ENCODE data around the gene CDON.

CDON gene

GRCh38 chr11:126106594-126107328, 44.1 kb upstream of the CDON start:
- Histone ChIP-seq H2AFZ (ENCODE audit: low read length) (no peak overlapping the region), H3K27ac (ENCODE audit: low read depth, low read length, poor library complexity, severe bottlenecking) (no peak overlapping the region), H3K4me3 (ENCODE audit: low read depth, low read length, poor library complexity, severe bottlenecking) (no peak overlapping the region), H3K4me1 (ENCODE audit: insufficient read depth, low read length, severe bottlenecking) (no peaks in the 10 kb centered on the region), H3K9ac (ENCODE audit: low read length) (no peak overlapping the region), H3K4me2 (ENCODE audit: low read length) (no peak overlapping the region), H4K20me1 (ENCODE audit: insufficient read depth, low read length) (no peaks in the 10 kb centered on the region), H3K27me3 (ENCODE audit: insufficient read depth, low read length) (no peaks in the 10 kb centered on the region), H3K79me2 (ENCODE audit: insufficient read depth, low read length) (no peaks in the 10 kb centered on the region), H3K9me3 (ENCODE audit: low read length) (no peaks in the 10 kb centered on the region), H3K9me2 (ENCODE audit: low read depth, low read length) (no peaks in the 10 kb centered on the region), H3F3A (ENCODE audit: insufficient read depth, low read length) (no peaks in the 10 kb centered on the region), H3K36me3 (ENCODE audit: insufficient read depth, low read length) (no peaks in the 10 kb centered on the region)
- TF ChIP-seq EZH2 (IDR thresholded peaks at IDR 0.05; ENCODE audit: borderline replicate concordance, low read length) (no peak), CTCF (IDR thresholded peaks at IDR 0.05; ENCODE audit: low read length) (no peak)

GRCh38 chr11:126105748-126106080, 43.0 kb upstream of the CDON start:
- Histone ChIP-seq H3K9ac (ENCODE audit: low read length) (no peak overlapping the region), H3K79me2 (ENCODE audit: insufficient read depth, low read length) (no peaks in the 10 kb centered on the region), H3K9me2 (ENCODE audit: low read depth, low read length) (no peaks in the 10 kb centered on the region), H3K4me1 (ENCODE audit: insufficient read depth, low read length, severe bottlenecking) (no peaks in the 10 kb centered on the region), H2AFZ (ENCODE audit: low read length) (no peak overlapping the region), H3K36me3 (ENCODE audit: insufficient read depth, low read length) (no peaks in the 10 kb centered on the region), H3K4me3 (ENCODE audit: low read depth, low read length, poor library complexity, severe bottlenecking) (no peak overlapping the region), H3K27ac (ENCODE audit: low read depth, low read length, poor library complexity, severe bottlenecking) (no peak overlapping the region), H3K4me2 (ENCODE audit: low read length) (no peak overlapping the region), H3K27me3 (ENCODE audit: insufficient read depth, low read length) (no peaks in the 10 kb centered on the region), H4K20me1 (ENCODE audit: insufficient read depth, low read length) (no peaks in the 10 kb centered on the region), H3K9me3 (ENCODE audit: low read length) (no peaks in the 10 kb centered on the region), H3F3A (ENCODE audit: insufficient read depth, low read length) (no peaks in the 10 kb centered on the region)
- TF ChIP-seq EZH2 (IDR thresholded peaks at IDR 0.05; ENCODE audit: borderline replicate concordance, low read length), result no peak
- no peak for TF ChIP-seq CTCF (IDR thresholded peaks at IDR 0.05; ENCODE audit: low read length)

GRCh38 chr11:126105022-126105747, 42.5 kb upstream of the CDON start:
- H2AFZ ChIP-seq (ENCODE audit: low read length), result no peak overlapping the region
- TF ChIP-seq EZH2 (IDR thresholded peaks at IDR 0.05; ENCODE audit: borderline replicate concordance, low read length) (no peak), CTCF (IDR thresholded peaks at IDR 0.05; ENCODE audit: low read length) (no peak)
- no peaks in the 10 kb centered on the region for H3F3A ChIP-seq (ENCODE audit: insufficient read depth, low read length)
- no peaks in the 10 kb centered on the region for H3K79me2 ChIP-seq (ENCODE audit: insufficient read depth, low read length)
- no peak overlapping the region for H3K27ac ChIP-seq (ENCODE audit: low read depth, low read length, poor library complexity, severe bottlenecking)
- H4K20me1 ChIP-seq (ENCODE audit: insufficient read depth, low read length), result no peaks in the 10 kb centered on the region
- H3K4me3 ChIP-seq (ENCODE audit: low read depth, low read length, poor library complexity, severe bottlenecking), result no peak overlapping the region
- no peaks in the 10 kb centered on the region for H3K36me3 ChIP-seq (ENCODE audit: insufficient read depth, low read length)
- no peak overlapping the region for H3K4me2 ChIP-seq (ENCODE audit: low read length)
- H3K9me2 ChIP-seq (ENCODE audit: low read depth, low read length), result no peaks in the 10 kb centered on the region
- H3K27me3 ChIP-seq (ENCODE audit: insufficient read depth, low read length), result no peaks in the 10 kb centered on the region
- H3K9me3 ChIP-seq (ENCODE audit: low read length), result no peaks in the 10 kb centered on the region
- no peaks in the 10 kb centered on the region for H3K4me1 ChIP-seq (ENCODE audit: insufficient read depth, low read length, severe bottlenecking)
- H3K9ac ChIP-seq (ENCODE audit: low read length), result no peak overlapping the region
